Mesangial cell (primary cell): ENCODE data around the gene CAMK2G. TPM values are rescaled to one million over a fixed set of nuclear protein-coding genes. Genes with fewer than 3 reads are reported as not detected.

ENCODE experiments used
- total RNA-seq: library from RNA; depleted of rRNA; stranded (reverse); fragments of >200 nt; gene quantifications from 2 replicates; pipeline ENCODE4 v1.2.3, GENCODE V29; 2015

Gene CAMK2G
- total RNA-seq, result 18.5 and 19.9 TPM in 2 replicates

DNA sequence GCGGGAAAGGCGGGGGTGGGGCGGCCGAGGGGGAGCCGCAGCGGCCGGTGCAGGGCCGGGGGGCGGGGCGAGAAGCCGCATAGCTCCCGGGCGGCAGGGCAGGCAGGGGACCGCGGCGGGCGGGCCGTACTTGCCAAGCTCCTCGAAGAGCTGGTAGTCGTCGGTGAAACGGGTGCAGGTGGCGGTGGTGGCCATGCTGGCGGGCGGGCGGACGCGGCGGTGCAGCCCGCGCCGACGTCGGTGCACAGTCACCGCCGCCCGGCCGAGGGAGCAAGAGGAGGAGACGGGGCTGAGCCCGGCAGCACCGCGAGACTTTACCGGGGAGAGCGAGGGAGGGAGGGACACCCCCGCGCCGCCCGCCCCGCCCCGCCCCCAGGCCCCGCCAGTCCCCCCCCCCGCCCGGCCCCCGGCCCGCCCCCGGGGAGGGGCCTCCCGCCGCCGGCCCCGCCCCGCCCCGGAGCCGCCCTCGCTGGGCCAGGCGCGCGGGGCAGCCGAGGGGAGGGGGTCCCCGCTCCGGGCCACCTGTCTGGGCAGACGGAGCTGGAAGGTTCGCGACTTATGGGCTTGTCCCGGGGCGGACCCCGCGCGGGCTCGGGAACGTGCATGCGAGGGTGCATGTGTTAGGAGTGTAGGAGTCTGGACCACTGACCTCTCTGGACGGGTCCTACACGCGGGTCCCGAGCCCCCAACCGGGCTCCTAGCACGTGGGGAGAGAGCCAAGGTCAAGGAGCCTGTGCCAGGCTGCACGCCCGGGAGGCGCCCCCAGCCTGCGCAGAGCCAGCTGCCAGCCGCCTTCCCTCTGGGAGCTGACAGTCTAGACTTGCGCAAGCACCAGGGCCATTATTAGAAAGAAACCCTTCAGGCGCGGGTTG lies at the start of gene CAMK2G:
Gene CAMK2G, minus strand, starts transcription at position 289 of the 872 bp plus-strand sequence. Its CDS starts 94 bp downstream, at position 195.

DNA sequence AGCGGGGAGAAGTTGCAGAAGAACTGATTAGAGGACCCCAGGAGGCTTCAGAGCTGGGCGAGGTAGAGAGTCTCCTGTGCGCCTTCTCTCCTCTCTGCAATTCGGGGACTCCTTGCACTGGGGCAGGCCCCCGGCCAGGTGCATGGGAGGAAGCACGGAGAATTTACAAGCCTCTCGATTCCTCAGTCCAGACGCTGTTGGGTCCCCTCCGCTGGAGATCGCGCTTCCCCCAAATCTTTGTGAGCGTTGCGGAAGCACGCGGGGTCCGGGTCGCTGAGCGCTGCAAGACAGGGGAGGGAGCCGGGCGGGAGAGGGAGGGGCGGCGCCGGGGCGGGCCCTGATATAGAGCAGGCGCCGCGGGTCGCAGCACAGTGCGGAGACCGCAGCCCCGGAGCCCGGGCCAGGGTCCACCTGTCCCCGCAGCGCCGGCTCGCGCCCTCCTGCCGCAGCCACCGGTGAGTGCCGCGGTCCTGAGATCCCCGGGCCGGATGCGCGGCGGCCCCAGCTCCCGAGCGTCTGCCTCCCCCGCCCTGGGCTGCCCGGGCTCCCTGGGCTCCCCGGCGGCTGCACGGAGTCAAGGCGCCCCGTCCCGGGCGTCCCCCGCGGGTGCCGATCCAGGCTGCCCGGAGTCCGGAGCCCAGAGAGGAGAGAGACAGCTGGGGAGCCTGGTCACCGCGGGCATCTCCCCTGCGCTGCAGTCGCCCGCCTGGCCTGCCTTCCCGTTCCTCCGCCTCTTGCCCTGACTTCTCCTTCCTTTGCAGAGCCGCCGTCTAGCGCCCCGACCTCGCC lies 36.6 kb upstream of the CAMK2G start, which contains the start of gene PLAU:
Gene PLAU, plus strand, starts transcription at position 369 of the 789 bp plus-strand sequence. CDS start 424 bp downstream, outside the sequence.

DNA sequence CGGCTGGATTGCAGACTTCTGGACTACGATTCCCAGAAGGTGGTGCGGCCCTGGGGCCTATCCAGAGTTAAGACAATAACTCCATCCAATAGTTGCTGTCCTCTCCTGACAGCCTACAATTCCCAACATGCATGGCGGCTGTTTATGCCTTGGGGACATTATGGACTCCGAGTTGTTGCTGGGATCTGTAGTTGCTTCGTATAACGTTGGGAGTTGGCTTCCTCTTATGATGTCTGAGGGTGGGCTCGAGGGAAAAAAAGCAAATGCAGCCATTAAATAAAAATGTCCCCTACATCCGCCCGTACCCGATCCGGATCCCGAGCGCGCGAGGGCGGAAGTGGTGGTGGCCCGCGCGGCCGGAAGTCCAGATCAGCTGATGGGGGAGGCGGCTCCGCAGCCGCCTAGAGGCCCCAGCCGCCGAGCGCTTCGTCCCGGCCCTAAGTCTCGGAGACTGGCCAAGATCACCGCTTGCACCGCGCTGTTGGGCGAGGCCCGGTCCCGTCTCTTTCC lies 89.1 kb downstream of the CAMK2G start, which contains the start of gene ZSWIM8:
Gene ZSWIM8, plus strand, starts transcription at position 396 of the 510 bp plus-strand sequence. CDS start 273 bp downstream, outside the sequence.

DNA sequence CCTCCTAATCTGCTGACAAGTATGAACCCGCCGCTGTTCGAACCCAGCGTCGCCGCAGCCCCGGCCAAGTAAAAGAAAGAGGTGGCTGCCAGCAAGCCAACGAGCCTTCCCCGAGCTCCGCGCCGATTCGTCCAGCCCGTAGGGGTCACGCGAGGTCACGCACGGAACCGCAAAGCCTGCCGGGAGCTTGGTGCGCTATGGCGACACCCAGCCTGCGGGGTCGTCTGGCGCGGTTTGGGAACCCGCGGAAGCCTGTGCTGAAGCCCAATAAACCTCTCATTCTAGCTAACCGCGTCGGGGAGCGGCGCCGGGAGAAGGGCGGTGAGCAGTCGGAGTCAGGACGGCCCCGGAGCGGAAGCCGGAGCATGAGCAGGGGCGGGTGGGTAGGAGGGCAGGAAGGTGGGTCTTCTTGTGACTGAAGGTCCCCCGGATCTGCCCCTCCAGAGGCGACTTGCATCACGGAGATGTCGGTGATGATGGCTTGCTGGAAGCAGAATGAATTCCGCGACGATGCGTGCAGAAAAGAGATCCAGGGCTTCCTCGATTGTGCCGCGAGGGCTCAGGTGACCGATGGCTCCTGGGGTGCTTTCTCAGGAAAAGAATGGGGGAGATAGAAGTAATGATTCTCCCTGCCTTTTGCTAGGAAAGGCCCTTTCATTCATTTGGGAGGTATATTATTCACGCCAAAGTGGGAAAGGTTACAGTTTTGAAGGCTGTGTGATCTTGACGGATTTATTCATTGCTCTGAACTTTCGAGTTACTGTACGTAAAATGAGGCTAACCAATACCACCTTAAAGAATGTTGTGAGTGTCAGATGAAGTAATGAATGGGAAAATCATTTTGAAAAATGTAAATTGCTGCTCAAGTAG lies 92.2 kb downstream of the CAMK2G start, which contains the start of gene CHCHD1:
Gene CHCHD1, plus strand, starts transcription at position 170 of the 870 bp plus-strand sequence. Its CDS starts 28 bp downstream, at position 198.

Other genes with a start within 250 kb of the CAMK2G start
- 0.89 TPM in 1 of 2 replicates, not detected in the other for gene MYOZ1, start 233.1 kb downstream of the CAMK2G start, total RNA-seq
- not detected in 2 replicates for gene SYNPO2L, start 218.5 kb downstream of the CAMK2G start, total RNA-seq
- gene AGAP5, start 176.4 kb downstream of the CAMK2G start, total RNA-seq, result 0.65 and 2.4 TPM in 2 replicates
- gene SEC24C, start 130.2 kb downstream of the CAMK2G start, total RNA-seq, result 67.2 and 85.7 TPM in 2 replicates
- gene CHCHD1, start 92.5 kb downstream of the CAMK2G start, total RNA-seq, result 20.5 and 36.7 TPM in 2 replicates
- gene ZSWIM8, start 88.9 kb downstream of the CAMK2G start, total RNA-seq, result 42.9 and 83.2 TPM in 2 replicates
- 9.3 and 19.5 TPM in 2 replicates for gene NDST2, start 63.0 kb downstream of the CAMK2G start, total RNA-seq
- gene PLAU, start 36.6 kb upstream of the CAMK2G start, total RNA-seq, result 122 and 154 TPM in 2 replicates
- 181 and 253 TPM in 2 replicates for gene VCL, start 123.6 kb upstream of the CAMK2G start, total RNA-seq